B cell (primary cell): ENCODE data around the gene RABEP1. TPM values are rescaled to one million over a fixed set of nuclear protein-coding genes. Genes with fewer than 3 reads are reported as not detected.
A peak's percentile ranks its signal among the peaks of the same experiment; 100 is the strongest.

ENCODE experiments used
- ATAC-seq: fragments of 200-7000 bp; cut with Tn5 transposase; one replicate; pipeline ENCODE4 v1.10.0; 2021; ENCODE audit warnings: low read depth, mild to moderate bottlenecking, moderate number of reproducible peaks, moderate library complexity
- CTCF ChIA-PET: fragments of 350-600 bp; sonication (Branson Sonifier 250); formaldehyde crosslinking; loops from one replicate; lab custom pipeline; 2021; ENCODE audit warnings: antibody characterized with exemption, inconsistent platforms; lab: Charles Lee
- POLR2A ChIA-PET: fragments of 350-600 bp; sonication (Branson Sonifier 250); formaldehyde crosslinking; loops from one replicate; lab custom pipeline; 2021; ENCODE audit warnings: antibody characterized with exemption; lab: Charles Lee
- DNase-seq: peaks from one replicate; pipeline ENCODE4 v3.0.0; 2013
- H2AFZ ChIP-seq: 2 replicates; pipeline ENCODE4 v1.6.1; 2012; ENCODE audit warnings: mild to moderate bottlenecking, low read depth, low read length; ENCODE audit not compliant: insufficient read depth, poor library complexity, severe bottlenecking
- H3K27ac ChIP-seq, 2 donors: 1 replicate in 1 of 2; 2 replicates in 1 of 2; pipeline ENCODE4 v1.5.1; 2012 to 2013; ENCODE audit warnings: low read length in 2 of 2, mild to moderate bottlenecking in 2 of 2, moderate library complexity in 1 of 2
- H3K27me3 ChIP-seq, 4 experiments: fragments of 200-600 bp in 1 of 4; sonication (generic) in 1 of 4; replicated peaks in 1 of 4; 1 replicate in 2 of 4; 2 replicates in 2 of 4; pipeline versions ENCODE4 v1.6.1 to v1.7.0; 2013 to 2016; ENCODE audit warnings: low read length in 3 of 4, mild to moderate bottlenecking in 2 of 4, mixed read lengths in 1 of 4, moderate library complexity in 1 of 4; ENCODE audit not compliant: insufficient read depth in 4 of 4, control insufficient read depth in 3 of 4; ENCODE audit errors: control extremely low read depth in 1 of 4
- H3K36me3 ChIP-seq, 2 experiments: replicated peaks in 1 of 2; 1 replicate in 1 of 2; 2 replicates in 1 of 2; pipeline versions ENCODE4 v1.6.1 to v1.7.1; 2013; ENCODE audit warnings: low read length in 1 of 2; ENCODE audit not compliant: insufficient read depth in 2 of 2, control insufficient read depth in 1 of 2; ENCODE audit errors: control extremely low read depth in 1 of 2, extremely low read depth in 1 of 2
- H3K4me1 ChIP-seq, 2 donors: fragments of 200-600 bp in 1 of 2; sonication (generic) in 1 of 2; 1 replicate in 1 of 2; 2 replicates in 1 of 2; pipeline versions ENCODE4 v1.5.1 to v1.6.1; 2013 to 2017; ENCODE audit warnings: low read length in 2 of 2; ENCODE audit not compliant: control insufficient read depth in 2 of 2, insufficient read depth in 2 of 2
- H3K4me2 ChIP-seq: replicated peaks from 2 replicates; pipeline ENCODE3; 2012; ENCODE audit warnings: mild to moderate bottlenecking, low read depth, low read length; ENCODE audit not compliant: poor library complexity, severe bottlenecking
- H3K4me3 ChIP-seq, 5 experiments: fragments of 200-600 bp in 1 of 5; sonication (generic) in 1 of 5; 1 replicate in 3 of 5; 2 replicates in 2 of 5; pipeline versions ENCODE4 v1.5.1 to v1.7.0; 2011 to 2016; ENCODE audit warnings: low read length in 4 of 5, mild to moderate bottlenecking in 4 of 5, low read depth in 2 of 5, control low read depth in 1 of 5, moderate library complexity in 1 of 5; ENCODE audit not compliant: insufficient read depth in 1 of 5; ENCODE audit errors: control extremely low read depth in 1 of 5, extremely low read depth in 1 of 5
- H3K79me2 ChIP-seq: fragments of 200-600 bp; sonication (generic); one replicate; pipeline ENCODE4 v1.6.0; 2016; ENCODE audit warnings: low read length; ENCODE audit not compliant: control insufficient read depth, insufficient read depth
- H3K9ac ChIP-seq: fragments of 200-600 bp; sonication (generic); 2 replicates; pipeline ENCODE4 v1.6.1; 2017; ENCODE audit warnings: mild to moderate bottlenecking, low read length, moderate library complexity
- H3K9me3 ChIP-seq, 3 donors: one replicate each; pipeline versions ENCODE4 v1.6.1 to v1.7.1; 2013; ENCODE audit warnings: low read length in 2 of 3; ENCODE audit not compliant: control insufficient read depth in 2 of 3, insufficient read depth in 1 of 3; ENCODE audit errors: control extremely low read depth in 1 of 3
- H4K20me1 ChIP-seq: 2 replicates; pipeline ENCODE4 v1.6.0; 2012; ENCODE audit warnings: mild to moderate bottlenecking, low read length; ENCODE audit not compliant: insufficient read depth, control insufficient read depth, poor library complexity, severe bottlenecking
- H3K27ac Mint-ChIP-seq: one replicate; pipeline ENCODE4 v1.8.0; 2021; ENCODE audit warnings: mixed read lengths
- H3K27me3 Mint-ChIP-seq: one replicate; pipeline ENCODE4 v1.8.0; 2021; ENCODE audit warnings: mixed read lengths
- H3K4me1 Mint-ChIP-seq: one replicate; pipeline ENCODE4 v1.8.0; 2021; ENCODE audit warnings: mixed read lengths
- H3K4me3 Mint-ChIP-seq: one replicate; pipeline ENCODE4 v1.8.0; 2021; ENCODE audit warnings: mixed read lengths
- H3K9me3 Mint-ChIP-seq: one replicate; pipeline ENCODE4 v1.8.0; 2022; ENCODE audit warnings: mixed read lengths; ENCODE audit not compliant: insufficient read depth
- CTCF ChIP-seq: fragments of 200-600 bp; IDR thresholded peaks from one replicate; pipeline ENCODE4 v1.8.0; 2022; ENCODE audit warnings: antibody characterized with exemption, mild to moderate bottlenecking
- EZH2 ChIP-seq: IDR thresholded peaks from 2 replicates; pipeline ENCODE4 v1.6.1; 2012; ENCODE audit warnings: borderline replicate concordance, low read depth, mild to moderate bottlenecking, moderate library complexity, low read length; ENCODE audit not compliant: insufficient read depth, poor library complexity, severe bottlenecking
- WGBS: methylation state at CpG from one replicate; pipeline ENCODE4 v1.1.5; 2013; ENCODE audit warnings: missing lambda C conversion rate; ENCODE audit not compliant: insufficient coverage; 5-methylcytosine and 5-hydroxymethylcytosine counted together
- intact Hi-C: fragments of 100-400 bp; cut with micrococcal nuclease; formaldehyde crosslinking; loops from one replicate; pipeline ENCODE4 v1.10.0; 2022
- polyA plus RNA-seq: library from polyadenylated mRNA; depleted of rRNA; stranded (reverse); fragments of >200 nt; gene quantifications from 2 replicates; pipeline ENCODE4 v1.2.3, GENCODE V29; 2012
- total RNA-seq, 2 donors: library from RNA; stranded (reverse); fragments of 120-200 nt in 1 of 2; gene quantifications; 1 replicate in 1 of 2; 2 replicates in 1 of 2; pipeline versions ENCODE4 v1.2.3 to v1.2.4, GENCODE V29; 2013 to 2022

The RABEP1 gene
- total and polyA plus RNA-seq, 2 donors (not counting 1 experiment from before 2014, with no cell fraction given), result 24.2 to 86.1 TPM

GRCh38 chr17:5418858-5419355, 136.8 kb downstream of the RABEP1 start:
- H3K27ac ChIP-seq, result peak overlapping the region; percentile 98 to 100
- peak overlapping the region; percentile 97 for H3K9ac ChIP-seq
- TF ChIP-seq EZH2 (no peak), CTCF (no peak)
- Mint-ChIP-seq H3K4me3 (peak overlapping the region; percentile 94), H3K9me3 (no peaks in the 10 kb centered on the region), H3K4me1 (peaks cover 51% of the 10 kb centered on the region), H3K27me3 (no peaks in the 10 kb centered on the region), H3K27ac (peak overlapping the region; percentile 99)
- H3K79me2 ChIP-seq, result peaks cover 79% of the 10 kb centered on the region
- no peaks in the 10 kb centered on the region for H3K27me3 ChIP-seq
- H4K20me1 ChIP-seq, result peaks cover 51% of the 10 kb centered on the region
- H3K9me3 ChIP-seq, result no peaks in the 10 kb centered on the region
- DNase-seq, result peak; percentile 93
- peak; percentile 48 for ATAC-seq
- H3K4me1 ChIP-seq, result peaks cover 25 to 35% of the 10 kb centered on the region in 2 donors
- peak overlapping the region; percentile 78 for H3K4me2 ChIP-seq
- peak overlapping the region; percentile 71 for H2AFZ ChIP-seq
- intact Hi-C loops, result loop anchor here (2.0 to 10.0 kb wide), 4 partner anchors 54 to 304 kb away; partner anchors contain the start of genes USP6 and ZNF232
- H3K4me3 ChIP-seq, result peak overlapping the region; percentile 93 to 100 (median 99)
- ChIA-PET CTCF (interaction anchor here (0.7 to 3.5 kb wide), 2 partner anchors 21 to 170 kb away, joined by 5 to 35 read pairs; partner anchors contain the start of gene C1QBP), POLR2A (interaction anchor here (0.7 to 1.5 kb wide), 10 partner anchors 17 to 1275 kb away, joined by 3 to 11 read pairs (median 3); partner anchors contain the start of genes C1QBP, DERL2, DHX33 and MIS12)
- H3K36me3 ChIP-seq, result peaks cover 15 to 62% of the 10 kb centered on the region in 2 experiments
- WGBS, result under 1% methylated on average over 25 of the region's 26 CpGs
